ENCODE data around the gene NRARP. TPM values are rescaled to one million over a fixed set of nuclear protein-coding genes. Genes with fewer than 3 reads are reported as not detected.
"Not testable (repeated sequence)": the region's sequence is repeated elsewhere in the genome, so short reads cannot be mapped to it uniquely, and the experiment has no call there.

Gene NRARP
- total and polyA plus RNA-seq, 10 of the 15 experiments (the other 5 are each of a cell fraction or from before 2014, with no cell fraction given) = 0.06 to 9.2 (median 2.2) TPM; not detected in 2

DNA sequence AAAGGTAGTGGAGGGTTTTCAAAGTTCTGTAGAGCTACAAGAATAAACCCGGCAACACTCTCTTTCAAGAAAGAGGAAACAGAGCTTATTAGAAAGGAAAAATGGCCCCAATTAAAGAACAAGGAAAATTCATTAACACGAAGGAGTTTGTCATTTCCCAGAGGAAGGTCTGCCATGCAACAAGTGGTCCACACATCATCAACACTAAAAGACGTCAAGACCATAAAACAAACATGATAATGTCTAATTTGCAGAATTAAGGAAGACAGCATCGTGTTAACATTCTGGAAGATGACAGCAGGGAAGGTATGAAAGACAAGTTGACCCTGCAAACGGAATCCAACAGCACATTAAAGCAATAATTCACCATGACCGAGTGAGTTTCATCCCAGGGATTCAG is 28.6 kb upstream of the NRARP start:
- no peak overlapping the region for H3K27ac ChIP-seq (ENCODE audit: control insufficient read depth, insufficient read depth)
- FAIRE-seq (no peak), ATAC-seq (no peak), DNase-seq (ENCODE audit: low read depth, low spot score) (no peak)
- 47% methylated on average over 6 of the region's 6 CpGs for WGBS (ENCODE audit: insufficient coverage, insufficient replicate concordance, low lambda C conversion rate, missing lambda C conversion rate)
- no peaks in the 10 kb centered on the region for H3K36me3 ChIP-seq (ENCODE audit: control insufficient read depth in 2 of 2, insufficient read depth in 2 of 2, low read length in 1 of 2)
- in situ Hi-C loops (cut with MboI) (no loop called here), intact Hi-C loops (cut with micrococcal nuclease; ENCODE audit: unreplicated experiment) (no loop called here)
- no peak overlapping the region for H3K4me2 ChIP-seq (ENCODE audit: control insufficient read depth, insufficient read depth)
- no peak overlapping the region for H3K4me3 ChIP-seq
- no peaks in the 10 kb centered on the region for H4K20me1 ChIP-seq (ENCODE audit: control insufficient read depth, insufficient read depth)
- ChIA-PET RAD21 (ENCODE audit: unreplicated experiment) (no interaction called here), POLR2A (no interaction called here), CTCF (no interaction called here), SMC1A (ENCODE audit: uncharacterized antibody, unreplicated experiment) (no interaction called here)
- TF ChIP-seq TAF1 (IDR thresholded peaks at IDR 0.05; ENCODE audit: borderline replicate concordance, low read depth, low read length) = no peak
- TF ChIP-seq TARDBP (IDR thresholded peaks at IDR 0.05; ENCODE audit: borderline replicate concordance) = no peak
- TF ChIP-seq HDAC2 (IDR thresholded peaks at IDR 0.05) = no peak
- TF ChIP-seq, protein P1, sequence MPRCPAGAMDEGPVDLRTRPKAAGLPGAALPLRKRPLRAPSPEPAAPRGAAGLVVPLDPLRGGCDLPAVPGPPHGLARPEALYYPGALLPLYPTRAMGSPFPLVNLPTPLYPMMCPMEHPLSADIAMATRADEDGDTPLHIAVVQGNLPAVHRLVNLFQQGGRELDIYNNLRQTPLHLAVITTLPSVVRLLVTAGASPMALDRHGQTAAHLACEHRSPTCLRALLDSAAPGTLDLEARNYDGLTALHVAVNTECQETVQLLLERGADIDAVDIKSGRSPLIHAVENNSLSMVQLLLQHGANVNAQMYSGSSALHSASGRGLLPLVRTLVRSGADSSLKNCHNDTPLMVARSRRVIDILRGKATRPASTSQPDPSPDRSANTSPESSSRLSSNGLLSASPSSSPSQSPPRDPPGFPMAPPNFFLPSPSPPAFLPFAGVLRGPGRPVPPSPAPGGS (IDR thresholded peaks at IDR 0.05; ENCODE audit: borderline replicate concordance, insufficient read depth, low read depth, low read length, poor library complexity, severe bottlenecking) = no peak
- no peak for TF ChIP-seq SMC3 (IDR thresholded peaks at IDR 0.05; ENCODE audit: borderline replicate concordance, low read length)
- no peak for TF ChIP-seq NFIC (IDR thresholded peaks at IDR 0.05; ENCODE audit: low read depth, low read length)
- TF ChIP-seq WRNIP1 (IDR thresholded peaks at IDR 0.05; ENCODE audit: borderline replicate concordance, low read depth, low read length) = no peak
- TF ChIP-seq RUNX3 (IDR thresholded peaks at IDR 0.05; ENCODE audit: low read length) = no peak
- TF ChIP-seq, protein P2, sequence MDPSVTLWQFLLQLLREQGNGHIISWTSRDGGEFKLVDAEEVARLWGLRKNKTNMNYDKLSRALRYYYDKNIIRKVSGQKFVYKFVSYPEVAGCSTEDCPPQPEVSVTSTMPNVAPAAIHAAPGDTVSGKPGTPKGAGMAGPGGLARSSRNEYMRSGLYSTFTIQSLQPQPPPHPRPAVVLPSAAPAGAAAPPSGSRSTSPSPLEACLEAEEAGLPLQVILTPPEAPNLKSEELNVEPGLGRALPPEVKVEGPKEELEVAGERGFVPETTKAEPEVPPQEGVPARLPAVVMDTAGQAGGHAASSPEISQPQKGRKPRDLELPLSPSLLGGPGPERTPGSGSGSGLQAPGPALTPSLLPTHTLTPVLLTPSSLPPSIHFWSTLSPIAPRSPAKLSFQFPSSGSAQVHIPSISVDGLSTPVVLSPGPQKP (IDR thresholded peaks at IDR 0.05; ENCODE audit: low read depth, low read length) = no peak
- TF ChIP-seq, protein P3, sequence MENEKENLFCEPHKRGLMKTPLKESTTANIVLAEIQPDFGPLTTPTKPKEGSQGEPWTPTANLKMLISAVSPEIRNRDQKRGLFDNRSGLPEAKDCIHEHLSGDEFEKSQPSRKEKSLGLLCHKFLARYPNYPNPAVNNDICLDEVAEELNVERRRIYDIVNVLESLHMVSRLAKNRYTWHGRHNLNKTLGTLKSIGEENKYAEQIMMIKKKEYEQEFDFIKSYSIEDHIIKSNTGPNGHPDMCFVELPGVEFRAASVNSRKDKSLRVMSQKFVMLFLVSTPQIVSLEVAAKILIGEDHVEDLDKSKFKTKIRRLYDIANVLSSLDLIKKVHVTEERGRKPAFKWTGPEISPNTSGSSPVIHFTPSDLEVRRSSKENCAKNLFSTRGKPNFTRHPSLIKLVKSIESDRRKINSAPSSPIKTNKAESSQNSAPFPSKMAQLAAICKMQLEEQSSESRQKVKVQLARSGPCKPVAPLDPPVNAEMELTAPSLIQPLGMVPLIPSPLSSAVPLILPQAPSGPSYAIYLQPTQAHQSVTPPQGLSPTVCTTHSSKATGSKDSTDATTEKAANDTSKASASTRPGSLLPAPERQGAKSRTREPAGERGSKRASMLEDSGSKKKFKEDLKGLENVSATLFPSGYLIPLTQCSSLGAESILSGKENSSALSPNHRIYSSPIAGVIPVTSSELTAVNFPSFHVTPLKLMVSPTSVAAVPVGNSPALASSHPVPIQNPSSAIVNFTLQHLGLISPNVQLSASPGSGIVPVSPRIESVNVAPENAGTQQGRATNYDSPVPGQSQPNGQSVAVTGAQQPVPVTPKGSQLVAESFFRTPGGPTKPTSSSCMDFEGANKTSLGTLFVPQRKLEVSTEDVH (IDR thresholded peaks at IDR 0.05; ENCODE audit: low read depth, partially characterized antibody) = no peak
- no peak for TF ChIP-seq HDGF (IDR thresholded peaks at IDR 0.05)
- TF ChIP-seq ZNF274 (IDR thresholded peaks at IDR 0.05; ENCODE audit: insufficient read depth, insufficient read length) = no peak
- no peak for TF ChIP-seq RBBP5 (conservative IDR thresholded peaks at IDR 0.05)
- no peak for TF ChIP-seq SMAD1 (IDR thresholded peaks at IDR 0.05; ENCODE audit: low read depth, partially characterized antibody)
- no peak for TF ChIP-seq CREB1 (IDR thresholded peaks at IDR 0.05; ENCODE audit: low read depth)
- no peak for TF ChIP-seq HCFC1 (IDR thresholded peaks at IDR 0.05; ENCODE audit: low read length)
- no peaks in the 10 kb centered on the region for H3K27me3 ChIP-seq (replicated peaks in 1 of 2; ENCODE audit: control insufficient read depth in 2 of 2, insufficient read depth in 2 of 2, low read length in 1 of 2)
- no peaks in the 10 kb centered on the region for H3K79me2 ChIP-seq (ENCODE audit: control insufficient read depth, insufficient read depth, low read length)
- BruUV-seq (replicated peaks) = no TSS peak
- H3K9me3 ChIP-seq (replicated peaks; ENCODE audit: control insufficient read depth, insufficient read depth, low read length) = no peaks in the 10 kb centered on the region; the same call in none of the 3 replicates
- H3K4me1 ChIP-seq (ENCODE audit: control insufficient read depth, insufficient read depth, low read length) = peaks cover 6% of the 10 kb centered on the region; the same call in 1 of the 2 replicates
- H2AFZ ChIP-seq (ENCODE audit: control insufficient read depth, low read depth, low read length) = no peak overlapping the region
- H3K9ac ChIP-seq (ENCODE audit: control insufficient read depth, insufficient read depth, low read length) = no peak overlapping the region

DNA sequence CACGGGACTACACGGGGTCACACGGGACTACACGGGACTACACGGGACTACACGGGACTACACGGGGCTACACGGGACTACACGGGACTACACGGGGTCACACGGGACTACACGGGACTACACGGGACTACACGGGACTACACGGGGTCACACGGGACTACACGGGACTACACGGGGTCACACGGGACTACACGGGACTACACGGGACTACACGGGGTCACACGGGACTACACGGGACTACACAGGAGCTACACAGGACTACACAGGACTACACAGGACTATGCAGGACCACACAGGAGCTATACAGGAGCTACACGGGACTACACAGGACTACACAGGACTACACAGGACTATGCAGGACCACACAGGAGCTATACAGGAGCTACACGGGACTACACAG is 27.5 kb upstream of the NRARP start:
- in situ Hi-C loops (cut with MboI); SMC1A ChIA-PET (ENCODE audit: uncharacterized antibody, unreplicated experiment); H3K9ac ChIP-seq (ENCODE audit: control insufficient read depth, insufficient read depth, low read length); FAIRE-seq; CTCF ChIA-PET; RAD21 ChIA-PET (ENCODE audit: unreplicated experiment); ATAC-seq; H3K4me1 ChIP-seq (ENCODE audit: control insufficient read depth, insufficient read depth, low read length); H3K79me2 ChIP-seq (ENCODE audit: control insufficient read depth, insufficient read depth, low read length); DNase-seq (ENCODE audit: low read depth, low spot score); intact Hi-C loops (cut with micrococcal nuclease; ENCODE audit: unreplicated experiment); H3K36me3 ChIP-seq (ENCODE audit: control insufficient read depth in 2 of 2, insufficient read depth in 2 of 2, low read length in 1 of 2); H3K9me3 ChIP-seq (replicated peaks; ENCODE audit: control insufficient read depth, insufficient read depth, low read length); H3K4me2 ChIP-seq (ENCODE audit: control insufficient read depth, insufficient read depth); POLR2A ChIA-PET; BruUV-seq (replicated peaks); H2AFZ ChIP-seq (ENCODE audit: control insufficient read depth, low read depth, low read length); H3K27me3 ChIP-seq (replicated peaks in 1 of 2; ENCODE audit: control insufficient read depth in 2 of 2, insufficient read depth in 2 of 2, low read length in 1 of 2); H3K4me3 ChIP-seq; H3K27ac ChIP-seq (ENCODE audit: control insufficient read depth, insufficient read depth); H4K20me1 ChIP-seq (ENCODE audit: control insufficient read depth, insufficient read depth): not testable (repeated sequence)
- WGBS (ENCODE audit: insufficient coverage, insufficient replicate concordance, low lambda C conversion rate, missing lambda C conversion rate) = 86% methylated on average over 26 of the region's 26 CpGs

Measured in GM12878 (cell line).